Muscle layer of duodenum (tissue), 2 donors: Measurements from ENCODE around the gene SEMA3C.

ENCODE experiments used
- H3K27ac ChIP-seq: one replicate; pipeline ENCODE4 v1.7.0; 2013; ENCODE audit warnings: mild to moderate bottlenecking, low read length
- H3K27me3 ChIP-seq: one replicate; pipeline ENCODE4 v1.7.0; 2013; ENCODE audit warnings: low read depth, mild to moderate bottlenecking, control low read depth, low read length
- H3K36me3 ChIP-seq, 2 donors: one replicate each; pipeline ENCODE4 v1.7.0; 2013; ENCODE audit warnings: low read length in 2 of 2, control low read depth in 1 of 2, mild to moderate bottlenecking in 1 of 2; ENCODE audit not compliant: insufficient read depth in 2 of 2, control insufficient read depth in 1 of 2
- H3K4me1 ChIP-seq, 2 donors: one replicate each; pipeline ENCODE4 v1.7.0; 2013; ENCODE audit warnings: low read length in 2 of 2, mild to moderate bottlenecking in 2 of 2, control low read depth in 1 of 2, moderate library complexity in 1 of 2; ENCODE audit not compliant: insufficient read depth in 2 of 2, control insufficient read depth in 1 of 2
- H3K4me3 ChIP-seq, 2 donors: one replicate each; pipeline ENCODE4 v1.7.0; 2013; ENCODE audit warnings: low read length in 2 of 2, low read depth in 1 of 2, mild to moderate bottlenecking in 1 of 2
- H3K9me3 ChIP-seq, 2 donors: one replicate each; pipeline ENCODE4 v1.7.0; 2013; ENCODE audit warnings: low read length in 2 of 2, control low read depth in 1 of 2, mild to moderate bottlenecking in 1 of 2; ENCODE audit not compliant: control insufficient read depth in 1 of 2
- donor health status: healthy.

SEMA3C gene

DNA sequence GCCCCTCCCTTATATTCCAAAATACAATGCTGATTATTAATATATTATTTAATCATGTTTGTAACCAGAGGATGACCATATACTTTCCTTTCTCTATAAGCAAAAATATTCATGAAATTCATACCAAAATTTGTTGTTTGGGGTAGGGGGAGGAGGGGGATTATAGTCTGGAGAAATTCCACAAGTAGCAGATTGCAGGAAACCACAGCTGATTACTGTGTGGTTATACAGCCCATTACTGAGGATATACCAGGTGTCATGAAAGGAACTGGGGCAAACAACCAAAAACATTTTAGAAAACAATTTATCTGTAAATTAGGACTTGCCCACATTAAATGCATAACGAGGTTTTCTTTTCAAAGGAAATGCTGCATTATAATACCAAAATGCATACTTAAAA, 50.3 kb downstream of the SEMA3C start:
- Histone ChIP-seq H3K27me3 (no peaks in the 10 kb centered on the region), H3K4me3 (no peak overlapping the region), H3K9me3 (no peaks in the 10 kb centered on the region), H3K4me1 (peaks cover 0 to 15% of the 10 kb centered on the region in 2 donors), H3K27ac (no peak overlapping the region), H3K36me3 (no peaks in the 10 kb centered on the region)

DNA sequence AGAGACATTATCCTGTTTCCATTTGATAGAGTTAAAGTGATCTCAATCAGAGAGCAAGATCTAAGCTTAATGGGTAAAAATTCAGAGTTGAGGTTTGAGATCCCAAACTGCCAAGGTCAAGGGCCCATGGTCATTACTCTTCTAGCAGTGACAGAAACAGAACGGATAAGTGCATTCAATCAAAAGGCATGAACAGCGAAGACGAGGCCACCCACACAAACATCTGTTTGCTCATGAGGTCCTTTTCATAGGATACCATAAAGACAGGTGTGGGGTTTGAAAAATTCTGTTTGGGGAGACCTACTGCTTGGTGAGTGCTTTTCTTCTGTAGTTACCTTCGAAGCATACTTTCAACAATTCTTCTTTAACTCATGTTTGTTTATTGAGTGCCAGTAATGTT, 58.3 kb downstream of the SEMA3C start:
- H3K9me3 ChIP-seq = no peaks in the 10 kb centered on the region
- H3K27me3 ChIP-seq = no peaks in the 10 kb centered on the region
- H3K36me3 ChIP-seq = no peaks in the 10 kb centered on the region
- peaks cover 0 to 12% of the 10 kb centered on the region in 2 donors for H3K4me1 ChIP-seq
- no peak overlapping the region for H3K4me3 ChIP-seq
- no peak overlapping the region for H3K27ac ChIP-seq

DNA sequence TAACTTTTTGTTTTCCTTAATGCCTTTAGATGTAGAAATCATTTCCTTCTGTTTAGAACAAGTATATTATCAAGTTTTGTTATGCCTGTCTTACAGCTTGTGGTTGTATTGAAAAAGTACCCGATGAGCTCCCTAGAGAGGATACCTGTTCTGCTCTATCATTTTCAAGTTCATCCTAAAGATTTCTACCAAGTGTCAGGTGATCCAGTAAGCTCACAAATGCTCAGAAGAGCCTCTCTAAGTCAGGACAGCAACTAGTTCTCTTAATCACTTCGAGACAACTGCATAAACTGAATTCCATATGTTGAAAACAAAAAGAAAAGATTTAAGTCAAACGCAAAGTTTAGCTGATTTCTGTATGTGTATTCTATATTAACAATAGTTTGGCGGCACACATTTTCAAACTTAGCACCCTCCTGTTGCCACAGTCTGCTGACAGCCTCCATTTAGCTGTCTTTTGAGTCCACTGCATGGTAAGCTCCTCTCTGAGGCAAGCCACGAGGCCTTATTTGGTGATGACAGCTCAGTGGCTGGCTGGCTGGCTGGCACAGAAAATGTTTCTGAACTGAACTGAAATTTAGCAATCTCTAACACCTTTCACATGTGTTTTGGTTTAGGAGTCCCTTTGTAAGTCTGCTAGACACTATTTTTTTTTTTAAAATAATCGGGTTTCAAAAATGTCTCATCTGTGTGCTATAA, 59.4 kb downstream of the SEMA3C start:
- Histone ChIP-seq H3K4me1 (peaks cover 0 to 12% of the 10 kb centered on the region in 2 donors), H3K4me3 (no peak overlapping the region), H3K9me3 (no peaks in the 10 kb centered on the region), H3K27me3 (no peaks in the 10 kb centered on the region), H3K36me3 (no peaks in the 10 kb centered on the region), H3K27ac (peak overlapping the region; percentile 53)

DNA sequence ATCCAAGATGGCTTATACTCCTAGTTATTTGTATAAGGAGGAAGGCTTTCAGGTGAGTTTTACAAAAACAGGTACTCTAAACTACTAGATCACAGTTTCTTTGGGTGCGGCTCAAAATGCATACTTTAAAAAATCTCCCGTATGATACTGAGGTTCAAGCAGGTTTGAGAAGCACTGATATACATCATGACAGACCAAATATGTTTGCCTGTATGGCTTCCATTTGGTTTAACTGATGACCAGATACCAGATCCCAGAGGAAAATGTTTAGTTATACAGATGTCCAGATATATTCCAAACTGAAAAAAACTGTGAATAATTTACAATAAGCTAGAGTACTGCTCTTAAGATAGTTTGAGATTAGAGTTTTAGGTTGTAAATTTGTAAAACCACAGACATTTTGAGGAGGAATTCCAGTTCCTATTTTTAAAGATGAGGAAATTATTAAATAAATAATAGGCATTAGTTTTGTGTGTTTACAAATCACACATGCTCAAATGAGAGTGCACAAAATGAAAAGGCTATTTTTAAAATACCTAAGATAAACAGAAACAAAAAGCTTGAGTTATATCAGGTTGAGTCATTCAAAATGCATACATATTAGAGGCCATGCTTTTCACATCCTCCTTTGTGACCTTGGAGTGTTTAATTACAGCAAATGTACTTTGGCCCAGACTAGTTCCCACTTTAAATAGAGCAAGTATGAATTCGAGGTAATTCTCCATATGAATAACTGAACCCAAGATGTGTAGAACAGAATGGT, 60.5 kb downstream of the SEMA3C start:
- Histone ChIP-seq H3K4me1 (peaks cover 0 to 12% of the 10 kb centered on the region in 2 donors), H3K36me3 (no peaks in the 10 kb centered on the region)

DNA sequence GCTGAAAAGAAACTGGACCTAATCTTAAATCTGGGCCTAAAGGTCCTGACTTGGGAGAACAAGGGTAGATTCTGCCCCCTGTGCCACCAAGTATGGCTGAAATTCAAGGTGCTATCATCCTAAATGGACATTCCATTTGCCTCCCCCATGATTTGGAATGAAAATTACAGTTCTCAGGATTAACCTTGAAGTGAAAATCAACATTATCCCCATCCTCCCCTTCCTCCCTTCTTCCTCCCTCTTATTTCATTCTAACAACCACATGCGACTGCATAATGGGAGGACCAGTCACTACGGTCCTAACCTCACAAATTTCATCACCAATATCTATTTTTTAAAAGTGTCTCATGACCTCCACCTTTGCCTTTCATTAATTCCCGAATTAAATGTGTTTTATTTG, 62.1 kb downstream of the SEMA3C start:
- H3K27me3 ChIP-seq = no peaks in the 10 kb centered on the region
- H3K27ac ChIP-seq = no peak overlapping the region
- no peaks in the 10 kb centered on the region for H3K9me3 ChIP-seq
- no peaks in the 10 kb centered on the region for H3K36me3 ChIP-seq
- peaks cover 0 to 17% of the 10 kb centered on the region in 2 donors for H3K4me1 ChIP-seq
- no peak overlapping the region for H3K4me3 ChIP-seq

More for the DNA sequence above, 60.5 kb downstream of the SEMA3C start:
- peak overlapping the region; percentile 53 for H3K27ac ChIP-seq
- no peaks in the 10 kb centered on the region for H3K27me3 ChIP-seq
- no peaks in the 10 kb centered on the region for H3K9me3 ChIP-seq
- H3K4me3 ChIP-seq = no peak overlapping the region

DNA sequence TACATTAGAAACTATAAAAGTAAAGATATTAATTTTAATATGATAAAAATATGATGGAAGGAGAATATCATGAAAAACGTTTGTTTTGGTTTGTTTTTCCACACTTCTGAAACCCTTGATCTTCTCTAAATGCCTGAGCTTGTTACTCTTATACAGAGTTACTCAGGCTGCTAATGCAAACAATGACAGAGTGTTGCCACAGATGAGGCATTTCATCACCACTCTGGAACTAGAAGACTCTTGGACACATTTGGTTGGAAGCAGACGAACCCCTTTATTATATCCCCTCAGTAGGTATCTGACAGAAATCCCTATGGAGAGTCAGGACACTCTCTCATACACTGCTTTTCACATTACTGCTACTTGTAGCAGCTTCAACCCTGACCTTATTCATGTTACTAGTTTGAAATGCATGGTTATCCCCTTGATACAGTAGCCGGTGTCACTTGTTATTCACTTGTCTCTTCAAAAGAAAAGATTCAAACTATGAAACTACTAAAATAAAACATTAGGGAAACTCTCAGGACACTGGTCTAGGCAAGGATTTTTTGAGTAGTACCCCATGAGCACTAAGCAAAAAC, 66.9 kb downstream of the SEMA3C start:
- Histone ChIP-seq H3K4me1 (peaks cover 0 to 12% of the 10 kb centered on the region in 2 donors), H3K36me3 (no peaks in the 10 kb centered on the region), H3K27me3 (no peaks in the 10 kb centered on the region), H3K27ac (no peak overlapping the region), H3K4me3 (no peak overlapping the region), H3K9me3 (no peaks in the 10 kb centered on the region)

DNA sequence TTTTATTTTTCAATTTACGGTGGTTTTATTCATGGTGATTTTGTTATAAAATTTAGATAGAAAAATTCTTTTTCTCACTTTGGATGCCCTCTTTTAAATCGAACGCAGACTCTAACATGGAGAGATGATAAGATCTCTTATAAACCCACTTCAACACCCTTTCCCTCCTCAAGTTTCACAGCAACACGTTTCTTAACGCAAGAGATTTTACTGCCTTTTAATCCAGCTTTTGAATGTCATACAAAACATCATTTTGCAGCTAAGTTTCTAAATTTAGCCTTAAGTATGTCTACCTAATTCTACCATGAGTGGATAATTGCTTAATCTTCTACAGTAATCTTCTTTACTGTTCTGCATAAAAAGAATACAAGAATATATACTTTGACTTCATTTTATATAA, 70.0 kb downstream of the SEMA3C start:
- Histone ChIP-seq H3K9me3 (no peaks in the 10 kb centered on the region), H3K4me3 (no peak overlapping the region), H3K4me1 (peaks cover 0 to 12% of the 10 kb centered on the region in 2 donors), H3K36me3 (no peaks in the 10 kb centered on the region), H3K27ac (no peak overlapping the region), H3K27me3 (no peaks in the 10 kb centered on the region)

DNA sequence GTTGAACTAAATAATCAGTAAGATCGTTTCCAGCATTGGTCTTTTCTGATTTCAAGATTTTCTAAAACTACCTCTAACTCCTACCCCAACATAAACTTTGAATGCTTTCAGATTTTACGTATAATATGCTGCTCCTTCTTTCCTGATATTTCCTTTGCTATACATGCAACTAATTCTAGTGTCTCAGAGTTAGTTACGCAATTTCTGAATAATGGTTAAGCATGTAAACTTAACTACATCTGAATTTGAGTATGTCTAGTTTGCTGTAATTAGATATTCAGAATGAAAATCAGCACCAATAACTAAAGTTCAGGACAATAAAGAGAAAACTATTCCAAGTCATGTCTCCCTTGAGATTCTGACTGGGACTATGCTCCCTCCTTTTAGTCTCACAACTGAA, 71.0 kb downstream of the SEMA3C start:
- Histone ChIP-seq H3K4me3 (no peak overlapping the region), H3K27me3 (no peaks in the 10 kb centered on the region), H3K4me1 (peaks cover 0 to 19% of the 10 kb centered on the region in 2 donors), H3K36me3 (no peaks in the 10 kb centered on the region), H3K9me3 (no peaks in the 10 kb centered on the region), H3K27ac (no peak overlapping the region)

DNA sequence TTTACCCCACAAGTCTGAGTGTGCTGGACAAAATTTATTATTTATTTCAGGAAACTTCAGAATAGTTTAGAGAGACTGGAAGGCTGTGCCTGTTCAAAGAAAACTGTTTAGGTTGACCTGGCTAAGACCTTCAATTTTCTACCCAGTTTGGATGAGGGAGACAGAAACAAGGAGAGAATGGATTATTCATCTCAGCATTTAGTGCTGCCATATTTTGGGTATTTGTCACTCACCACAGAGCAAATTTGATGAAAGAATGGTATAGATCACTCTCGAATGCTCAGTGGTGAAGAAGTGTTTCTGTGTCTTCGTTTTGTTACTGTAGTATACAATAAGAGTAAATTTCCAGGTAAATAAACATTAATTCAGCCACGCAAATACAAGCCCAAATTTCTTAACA, 71.8 kb downstream of the SEMA3C start:
- H3K4me3 ChIP-seq = no peak overlapping the region
- no peaks in the 10 kb centered on the region for H3K27me3 ChIP-seq
- no peaks in the 10 kb centered on the region for H3K9me3 ChIP-seq
- H3K36me3 ChIP-seq = no peaks in the 10 kb centered on the region
- peaks cover 0 to 25% of the 10 kb centered on the region in 2 donors for H3K4me1 ChIP-seq
- no peak overlapping the region for H3K27ac ChIP-seq

DNA sequence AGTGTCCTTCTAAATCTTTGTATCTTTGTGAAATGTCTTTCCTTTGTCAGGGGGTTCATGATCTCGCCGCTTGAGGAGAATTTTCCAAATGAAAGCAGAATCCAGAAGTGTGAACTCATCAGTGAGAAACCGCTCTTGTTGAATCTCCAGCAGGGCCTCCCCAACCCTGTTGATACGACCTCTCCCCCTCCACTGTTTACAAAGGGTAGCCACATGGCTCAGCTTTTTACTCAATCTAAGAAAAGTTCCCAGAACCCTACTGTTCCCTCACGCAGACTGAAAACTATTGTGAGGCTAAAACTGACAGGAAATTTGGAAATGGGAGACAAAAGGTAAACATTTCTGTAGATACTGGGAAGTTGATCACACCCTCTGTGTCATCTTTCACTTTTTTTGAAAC, 73.9 kb downstream of the SEMA3C start:
- Histone ChIP-seq H3K27me3 (no peaks in the 10 kb centered on the region), H3K36me3 (no peaks in the 10 kb centered on the region), H3K4me3 (no peak overlapping the region), H3K9me3 (no peaks in the 10 kb centered on the region), H3K27ac (no peak overlapping the region), H3K4me1 (peaks cover 0 to 30% of the 10 kb centered on the region in 2 donors)

DNA sequence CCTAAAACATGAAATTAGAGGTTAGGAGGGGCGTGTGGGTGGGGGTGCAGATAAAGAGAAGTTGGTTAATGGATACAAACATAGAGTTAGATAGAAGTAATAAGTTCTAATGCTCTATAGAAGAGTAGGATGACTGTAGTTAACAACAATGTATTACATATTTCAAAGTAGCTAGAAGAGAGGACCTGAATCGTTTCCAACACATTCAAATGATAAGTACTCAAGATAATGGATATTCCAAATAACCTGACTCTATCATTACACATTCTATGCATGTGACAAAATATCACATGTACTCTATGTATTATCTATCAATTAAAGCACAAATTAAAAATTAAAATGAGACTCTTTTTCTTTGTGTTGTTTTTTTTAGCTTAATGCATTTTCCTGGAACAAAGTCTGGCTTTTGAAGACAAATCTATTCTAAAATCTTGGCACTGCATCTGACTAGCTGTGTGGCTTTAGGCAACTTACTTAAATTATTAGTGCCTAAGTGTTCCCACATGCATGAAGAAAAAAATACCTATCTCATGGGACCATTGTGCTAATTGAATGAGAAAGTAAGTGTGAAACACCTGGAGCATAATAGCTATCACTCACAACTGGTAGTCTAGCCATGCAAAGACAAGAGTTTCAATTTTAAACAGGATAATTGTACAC, 75.7 kb downstream of the SEMA3C start:
- no peak overlapping the region for H3K27ac ChIP-seq
- H3K36me3 ChIP-seq = no peaks in the 10 kb centered on the region
- H3K4me1 ChIP-seq = peaks cover 0 to 23% of the 10 kb centered on the region in 2 donors
- H3K27me3 ChIP-seq = no peaks in the 10 kb centered on the region
- H3K9me3 ChIP-seq = no peaks in the 10 kb centered on the region
- H3K4me3 ChIP-seq = no peak overlapping the region
